Measurements from ENCODE around the gene TRIM72. TPM values are rescaled to one million over a fixed set of nuclear protein-coding genes. Genes with fewer than 3 reads are reported as not detected.
"Not testable (repeated sequence)": the region's sequence is repeated elsewhere in the genome, so short reads cannot be mapped to it uniquely, and the experiment has no call there.

The TRIM72 gene
- total RNA-seq, 1 donor from 2014 or later = 0.40 TPM

- intact Hi-C loops (cut with DNase I) = no loop called here
- no peak for DNase-seq (ENCODE audit: low spot score)
- ATAC-seq = peak; percentile 30
These were observed 30.1 kb downstream of the TRIM72 start for GRCh38 chr16:31243734-31244670.

GRCh38 chr16:31245598-31245997, 31.7 kb downstream of the TRIM72 start:
- DNase-seq (ENCODE audit: low spot score); ATAC-seq; intact Hi-C loops (cut with DNase I): not testable (repeated sequence)

- intact Hi-C loops (cut with DNase I) = no loop called here
- DNase-seq (ENCODE audit: low spot score) = no peak
- no peak for ATAC-seq
These were observed 32.4 kb downstream of the TRIM72 start for GRCh38 chr16:31246296-31246695.

GRCh38 chr16:31248344-31248743, 34.4 kb downstream of the TRIM72 start:
- ATAC-seq (no peak), DNase-seq (ENCODE audit: low spot score) (no peak)
- intact Hi-C loops (cut with DNase I) = no loop called here

- intact Hi-C loops (cut with DNase I) = no loop called here
- ATAC-seq (no peak), DNase-seq (ENCODE audit: low spot score) (no peak)
These were observed 37.0 kb downstream of the TRIM72 start for GRCh38 chr16:31250782-31251384.

GRCh38 chr16:31251435-31251834, 37.5 kb downstream of the TRIM72 start:
- DNase-seq (ENCODE audit: low spot score) (no peak), ATAC-seq (no peak)
- intact Hi-C loops (cut with DNase I) = no loop called here

- intact Hi-C loops (cut with DNase I) = no loop called here
- no peak for DNase-seq (ENCODE audit: low spot score)
- peak; percentile 32 for ATAC-seq
These were observed 39.7 kb downstream of the TRIM72 start for GRCh38 chr16:31253642-31254045.

GRCh38 chr16:31256466-31256865, 42.5 kb downstream of the TRIM72 start:
- intact Hi-C loops (cut with DNase I) = no loop called here
- DNase-seq (ENCODE audit: low spot score) (no peak), ATAC-seq (no peak)

- ATAC-seq = no peak
- DNase-seq (ENCODE audit: low spot score) = no peak
These were observed 44.4 kb downstream of the TRIM72 start for GRCh38 chr16:31258366-31258765.

GRCh38 chr16:31260136-31260931, 46.4 kb downstream of the TRIM72 start:
- DNase-seq (ENCODE audit: low spot score) (no peak), ATAC-seq (no peak)
- intact Hi-C loops (cut with DNase I) = no loop called here

More at GRCh38 chr16:31258366-31258765, 44.4 kb downstream of the TRIM72 start:
- intact Hi-C loops (cut with DNase I) = no loop called here

- ATAC-seq = no peak
- no peak for DNase-seq (ENCODE audit: low spot score)
- intact Hi-C loops (cut with DNase I) = no loop called here
These were observed 48.2 kb downstream of the TRIM72 start for GRCh38 chr16:31262084-31262483.

- DNase-seq (ENCODE audit: low spot score) = no peak
- intact Hi-C loops (cut with DNase I) = no loop called here
- ATAC-seq = no peak
These were observed 51.7 kb downstream of the TRIM72 start for GRCh38 chr16:31265329-31266245.

- no peak for ATAC-seq
- DNase-seq (ENCODE audit: low spot score) = no peak
- intact Hi-C loops (cut with DNase I) = no loop called here
These were observed 53.6 kb downstream of the TRIM72 start for GRCh38 chr16:31267332-31268032.

- no peak for ATAC-seq
These were observed 54.1 kb downstream of the TRIM72 start for GRCh38 chr16:31268033-31268365.

GRCh38 chr16:31268891-31269290, 55.0 kb downstream of the TRIM72 start:
- no peak for ATAC-seq
- intact Hi-C loops (cut with DNase I) = no loop called here
- DNase-seq (ENCODE audit: low spot score) = no peak

More at GRCh38 chr16:31268033-31268365, 54.1 kb downstream of the TRIM72 start:
- DNase-seq (ENCODE audit: low spot score) = no peak
- intact Hi-C loops (cut with DNase I) = no loop called here

GRCh38 chr16:31269541-31269940, 55.6 kb downstream of the TRIM72 start:
- ATAC-seq (no peak), DNase-seq (ENCODE audit: low spot score) (no peak)
- intact Hi-C loops (cut with DNase I) = no loop called here

- ATAC-seq; intact Hi-C loops (cut with DNase I); DNase-seq (ENCODE audit: low spot score): not testable (repeated sequence)
These were observed 56.1 kb downstream of the TRIM72 start for GRCh38 chr16:31269973-31270372.

GRCh38 chr16:31270795-31271194, 56.9 kb downstream of the TRIM72 start:
- intact Hi-C loops (cut with DNase I) = no loop called here
- ATAC-seq = no peak
- DNase-seq (ENCODE audit: low spot score) = no peak

All from sciatic nerve (tissue), 2 donors.